DND-41 (cell line): ENCODE data around the gene FTO.

ENCODE experiments used
- ATAC-seq: fragments of 200-7000 bp; cut with Tn5 transposase; 3 replicates; pipeline ENCODE4 v1.9.1; 2021; ENCODE audit warnings: low read depth; ENCODE audit not compliant: insufficient read depth
- DNase-seq: peaks from one replicate; pipeline ENCODE4 v3.0.0-alpha.2; 2020
- H2AFZ ChIP-seq: 2 replicates; pipeline ENCODE4 v1.6.0; 2012; ENCODE audit warnings: low read depth, low read length
- H3K27ac ChIP-seq: 2 replicates; pipeline ENCODE4 v1.5.1; 2012; ENCODE audit warnings: low read length, inconsistent platforms
- H3K27me3 ChIP-seq: fragments of 200-600 bp; sonication (generic); 2 replicates; pipeline ENCODE4 v1.6.0; 2012; ENCODE audit warnings: low read length, mild to moderate bottlenecking, inconsistent platforms; ENCODE audit not compliant: insufficient read depth, poor library complexity
- H3K36me3 ChIP-seq: 2 replicates; pipeline ENCODE4 v1.5.1; 2012; ENCODE audit warnings: low read length, inconsistent platforms; ENCODE audit not compliant: insufficient read depth
- H3K4me1 ChIP-seq: 2 replicates; pipeline ENCODE4 v1.5.1; 2012; ENCODE audit warnings: mild to moderate bottlenecking, low read length; ENCODE audit not compliant: insufficient read depth
- H3K4me2 ChIP-seq: 2 replicates; pipeline ENCODE4 v1.6.0; 2012; ENCODE audit warnings: mild to moderate bottlenecking, moderate library complexity, low read length, inconsistent platforms; ENCODE audit not compliant: insufficient read depth
- H3K4me3 ChIP-seq, 2 experiments: fragments of 200-600 bp in 1 of 2; shearing (Covaris generic) in 1 of 2; 2 replicates each; pipeline ENCODE4 v1.5.1; 2012 to 2016; ENCODE audit warnings: inconsistent platforms in 2 of 2, low read length in 2 of 2, mild to moderate bottlenecking in 2 of 2, low read depth in 1 of 2, moderate library complexity in 1 of 2
- H3K79me2 ChIP-seq: 2 replicates; pipeline ENCODE4 v1.6.0; 2012; ENCODE audit warnings: low read length, inconsistent platforms; ENCODE audit not compliant: insufficient read depth
- H3K9ac ChIP-seq: 2 replicates; pipeline ENCODE4 v1.6.0; 2012; ENCODE audit warnings: low read depth, mild to moderate bottlenecking, inconsistent platforms, low read length, moderate library complexity
- H3K9me3 ChIP-seq: 2 replicates; pipeline ENCODE4 v1.5.1; 2012; ENCODE audit warnings: low read length, moderate library complexity, mild to moderate bottlenecking, inconsistent platforms; ENCODE audit not compliant: insufficient read depth, severe bottlenecking
- H4K20me1 ChIP-seq: 2 replicates; pipeline ENCODE4 v1.6.0; 2012; ENCODE audit warnings: low read length; ENCODE audit not compliant: insufficient read depth
- CTCF ChIP-seq: IDR thresholded peaks from 2 replicates; pipeline ENCODE4 v1.5.1; 2012; ENCODE audit warnings: borderline replicate concordance, low read length, moderate library complexity, mild to moderate bottlenecking; ENCODE audit not compliant: poor library complexity, severe bottlenecking; ENCODE audit errors: extremely low read depth
- EZH2 ChIP-seq: IDR thresholded peaks from 3 replicates; pipeline ENCODE4 v1.6.1; 2012; ENCODE audit warnings: borderline replicate concordance, low read depth, mild to moderate bottlenecking, moderate library complexity, low read length, inconsistent platforms; ENCODE audit not compliant: severe bottlenecking

Gene FTO

GRCh38 chr16:54163197-54163843 is 459.4 kb downstream of the FTO start:
- Histone ChIP-seq H3K4me1 (peaks cover 17% of the 10 kb centered on the region), H4K20me1 (no peaks in the 10 kb centered on the region), H3K4me2 (no peak overlapping the region), H3K36me3 (no peaks in the 10 kb centered on the region), H3K9me3 (no peaks in the 10 kb centered on the region), H3K9ac (no peak overlapping the region), H2AFZ (no peak overlapping the region), H3K27me3 (no peaks in the 10 kb centered on the region), H3K4me3 (no peak overlapping the region), H3K79me2 (no peaks in the 10 kb centered on the region), H3K27ac (no peak overlapping the region)
- ATAC-seq (no peak), DNase-seq (no peak)
- no peak for TF ChIP-seq EZH2
- no peak for TF ChIP-seq CTCF

GRCh38 chr16:54164789-54165173 is 460.8 kb downstream of the FTO start:
- DNase-seq (no peak), ATAC-seq (peak; percentile 27; the same call in 1 of the 3 replicates)
- no peaks in the 10 kb centered on the region for H3K36me3 ChIP-seq
- peak overlapping the region; percentile 48 for H3K27ac ChIP-seq
- no peaks in the 10 kb centered on the region for H3K9me3 ChIP-seq
- no peak for TF ChIP-seq EZH2
- TF ChIP-seq CTCF: no peak
- H4K20me1 ChIP-seq: no peaks in the 10 kb centered on the region
- no peaks in the 10 kb centered on the region for H3K79me2 ChIP-seq
- H2AFZ ChIP-seq: no peak overlapping the region
- H3K27me3 ChIP-seq: no peaks in the 10 kb centered on the region
- H3K4me2 ChIP-seq: no peak overlapping the region
- no peak overlapping the region for H3K4me3 ChIP-seq
- H3K4me1 ChIP-seq: peaks cover 17% of the 10 kb centered on the region
- no peak overlapping the region for H3K9ac ChIP-seq

- Histone ChIP-seq H2AFZ (no peak overlapping the region), H3K4me2 (no peak overlapping the region), H3K27ac (peak overlapping the region; percentile 48), H3K4me1 (peaks cover 17% of the 10 kb centered on the region), H3K9me3 (no peaks in the 10 kb centered on the region), H3K9ac (no peak overlapping the region), H3K79me2 (no peaks in the 10 kb centered on the region), H3K27me3 (no peaks in the 10 kb centered on the region), H3K36me3 (no peaks in the 10 kb centered on the region), H4K20me1 (no peaks in the 10 kb centered on the region), H3K4me3 (no peak overlapping the region)
- DNase-seq (no peak), ATAC-seq (no peak)
- no peak for TF ChIP-seq CTCF
- no peak for TF ChIP-seq EZH2
These were observed 461.4 kb downstream of the FTO start for GRCh38 chr16:54165174-54165911.
